ENCODE data around the gene WDR70. TPM values are rescaled to one million over a fixed set of nuclear protein-coding genes. Genes with fewer than 3 reads are reported as not detected.

The WDR70 gene
- total and polyA plus RNA-seq, 2 of the 8 experiments (the other 6 are each of a cell fraction or from before 2014, with no cell fraction given): 10.6 to 37.4 TPM

- no peak overlapping the region for H3K18ac ChIP-seq (ENCODE audit: extremely low read depth, low read length)
- no peak overlapping the region for H4K8ac ChIP-seq (ENCODE audit: extremely low read depth, insufficient read depth, low read length)
- no peak overlapping the region for H2AFZ ChIP-seq (ENCODE audit: low read length)
- FAIRE-seq (no peak), DNase-seq (ENCODE audit: low read depth in 1 of 2, low spot score in 2 of 2) (no peak)
- H3K4ac ChIP-seq (replicated peaks; ENCODE audit: insufficient read length, low read depth, low read length): no peak overlapping the region
- H3K27me3 ChIP-seq (replicated peaks in 1 of 4; ENCODE audit: control insufficient read depth in 3 of 4, extremely low read depth in 1 of 4, insufficient read depth in 3 of 4, low read length in 3 of 4): no peaks in the 10 kb centered on the region
- no peak overlapping the region for H3K4me3 ChIP-seq (ENCODE audit: extremely low read depth in 1 of 4, insufficient read depth in 2 of 4, low read depth in 3 of 4, low read length in 4 of 4)
- no peaks in the 10 kb centered on the region for H3K79me1 ChIP-seq (ENCODE audit: low read depth, low read length)
- no peak overlapping the region for H3K9ac ChIP-seq (replicated peaks in 1 of 4; ENCODE audit: extremely low read depth in 1 of 4, low read depth in 3 of 4, low read length in 3 of 4)
- no peak overlapping the region for H3K23ac ChIP-seq (ENCODE audit: insufficient read length)
- 96% methylated on average over 3 of the region's 3 CpGs; no CpG with 5 or more reads in 1 of the 2 experiments for WGBS, 2 experiments (ENCODE audit: extremely low coverage in 1 of 2, insufficient coverage in 1 of 2, insufficient read length in 1 of 2, insufficient replicate concordance in 2 of 2, low coverage in 1 of 2, low lambda C conversion rate in 2 of 2, missing lambda C conversion rate in 1 of 2)
- H3K4me2 ChIP-seq (ENCODE audit: insufficient read depth in 1 of 2, low read depth in 2 of 2, low read length in 2 of 2): no peak overlapping the region
- no peaks in the 10 kb centered on the region for H3K79me2 ChIP-seq (ENCODE audit: control insufficient read depth in 1 of 2, insufficient read depth in 2 of 2, low read length in 2 of 2)
- no peak for TF ChIP-seq TAF7 (optimal IDR thresholded peaks at IDR 0.05; ENCODE audit: borderline replicate concordance, low read depth, low read length)
- no peak for TF ChIP-seq PHF8 (conservative IDR thresholded peaks at IDR 0.05; ENCODE audit: low read depth, low read length)
- TF ChIP-seq ATF2 (IDR thresholded peaks at IDR 0.05; ENCODE audit: low read length): no peak
- TF ChIP-seq CEBPB (IDR thresholded peaks at IDR 0.05; ENCODE audit: low read depth, low read length): no peak
- no peak for TF ChIP-seq SP1 (IDR thresholded peaks at IDR 0.05; ENCODE audit: low read depth, low read length)
- no peak for TF ChIP-seq GABPA (IDR thresholded peaks at IDR 0.05; ENCODE audit: borderline replicate concordance, insufficient read depth, low read length)
- TF ChIP-seq SIRT6 (IDR thresholded peaks at IDR 0.05; ENCODE audit: low read length): no peak
- TF ChIP-seq, protein P1, sequence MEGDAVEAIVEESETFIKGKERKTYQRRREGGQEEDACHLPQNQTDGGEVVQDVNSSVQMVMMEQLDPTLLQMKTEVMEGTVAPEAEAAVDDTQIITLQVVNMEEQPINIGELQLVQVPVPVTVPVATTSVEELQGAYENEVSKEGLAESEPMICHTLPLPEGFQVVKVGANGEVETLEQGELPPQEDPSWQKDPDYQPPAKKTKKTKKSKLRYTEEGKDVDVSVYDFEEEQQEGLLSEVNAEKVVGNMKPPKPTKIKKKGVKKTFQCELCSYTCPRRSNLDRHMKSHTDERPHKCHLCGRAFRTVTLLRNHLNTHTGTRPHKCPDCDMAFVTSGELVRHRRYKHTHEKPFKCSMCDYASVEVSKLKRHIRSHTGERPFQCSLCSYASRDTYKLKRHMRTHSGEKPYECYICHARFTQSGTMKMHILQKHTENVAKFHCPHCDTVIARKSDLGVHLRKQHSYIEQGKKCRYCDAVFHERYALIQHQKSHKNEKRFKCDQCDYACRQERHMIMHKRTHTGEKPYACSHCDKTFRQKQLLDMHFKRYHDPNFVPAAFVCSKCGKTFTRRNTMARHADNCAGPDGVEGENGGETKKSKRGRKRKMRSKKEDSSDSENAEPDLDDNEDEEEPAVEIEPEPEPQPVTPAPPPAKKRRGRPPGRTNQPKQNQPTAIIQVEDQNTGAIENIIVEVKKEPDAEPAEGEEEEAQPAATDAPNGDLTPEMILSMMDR (IDR thresholded peaks at IDR 0.05; ENCODE audit: control extremely low read depth in 1 of 3, insufficient read depth in 1 of 3, low read depth in 1 of 3, low read length in 3 of 3): no peak
- no peak for TF ChIP-seq ASH2L (IDR thresholded peaks at IDR 0.05; ENCODE audit: low read length)
- no peak overlapping the region for H2BK20ac ChIP-seq (ENCODE audit: low read length)
- H3K23me2 ChIP-seq (ENCODE audit: low read depth, low read length): no peaks in the 10 kb centered on the region
- no peak overlapping the region for H2BK15ac ChIP-seq (ENCODE audit: low read length)
- peaks cover 0 to 9% (median 0%) of the 10 kb centered on the region in 4 experiments; a peak in 2 of 8 replicates for H3K36me3 ChIP-seq (ENCODE audit: control insufficient read depth in 2 of 4, insufficient read depth in 4 of 4, low read length in 3 of 4)
- H4K20me1 ChIP-seq (replicated peaks in 1 of 2; ENCODE audit: control insufficient read depth in 1 of 2, insufficient read depth in 2 of 2, low read length in 2 of 2): peaks cover 0 to 3% of the 10 kb centered on the region in 2 experiments
- no peak overlapping the region for H3K56ac ChIP-seq (replicated peaks; ENCODE audit: insufficient read length, low read depth, low read length)
- H2BK12ac ChIP-seq (ENCODE audit: low read depth, low read length): no peak overlapping the region
- H2BK120ac ChIP-seq (replicated peaks; ENCODE audit: low read depth, low read length): no peak overlapping the region
- no peaks in the 10 kb centered on the region for H3K4me1 ChIP-seq (replicated peaks in 1 of 4; ENCODE audit: control insufficient read depth in 3 of 4, insufficient read depth in 4 of 4, low read length in 3 of 4)
- no peak overlapping the region for H2BK5ac ChIP-seq (ENCODE audit: low read depth, low read length)
- H3K14ac ChIP-seq (ENCODE audit: insufficient read length): no peak overlapping the region
- no peak overlapping the region for H4K5ac ChIP-seq (ENCODE audit: insufficient read length, low read depth, low read length)
- ChIA-PET POLR2A (ENCODE audit: partially characterized antibody) (no interaction called here), CTCF (ENCODE audit: partially characterized antibody) (interaction anchor here (0.6 kb wide), 1 partner anchor 13 kb away, joined by 3 read pairs; no protein-coding TSS in a partner anchor)
- no peak overlapping the region for H4K91ac ChIP-seq (replicated peaks; ENCODE audit: insufficient read length, low read length)
- H3K27ac ChIP-seq (ENCODE audit: low read depth, low read length): no peak overlapping the region
- peaks cover 13 to 14% of the 10 kb centered on the region in 2 experiments for H3K9me3 ChIP-seq (ENCODE audit: insufficient read depth in 2 of 2, low read depth in 1 of 2, low read length in 1 of 2)
- H2AK5ac ChIP-seq (ENCODE audit: low read depth, low read length): no peak overlapping the region
These were observed 138.6 kb downstream of the WDR70 start for GRCh38 chr5:37517686-37518085.
